Liver (tissue), 9 donors: Measurements from ENCODE around the gene TRIP6. TPM values are rescaled to one million over a fixed set of nuclear protein-coding genes. Genes with fewer than 3 reads are reported as not detected.

Experiments used
- DNase-seq: peaks from one replicate; pipeline ENCODE4 v3.0.0-alpha.2; 2017; ENCODE audit warnings: low spot score
- H3K27ac ChIP-seq, 2 donors: one replicate each; pipeline ENCODE4 v1.7.0; 2013; ENCODE audit warnings: inconsistent platforms in 2 of 2, low read length in 2 of 2, control low read depth in 1 of 2, low read depth in 1 of 2, mild to moderate bottlenecking in 1 of 2
- H3K27me3 ChIP-seq, 4 donors: one replicate each; pipeline versions ENCODE4 v1.6.1 to v1.7.0; 2013; ENCODE audit warnings: low read length in 3 of 4, inconsistent platforms in 1 of 4, mild to moderate bottlenecking in 1 of 4, moderate library complexity in 1 of 4; ENCODE audit not compliant: control insufficient read depth in 4 of 4, insufficient read depth in 4 of 4
- H3K36me3 ChIP-seq, 4 donors: one replicate each; pipeline versions ENCODE4 v1.6.1 to v1.7.0; 2013; ENCODE audit warnings: low read length in 3 of 4, mild to moderate bottlenecking in 3 of 4, low read depth in 1 of 4, moderate library complexity in 1 of 4; ENCODE audit not compliant: control insufficient read depth in 4 of 4, insufficient read depth in 3 of 4
- H3K4me1 ChIP-seq, 4 donors: one replicate each; pipeline versions ENCODE4 v1.6.1 to v1.7.0; 2013; ENCODE audit warnings: low read length in 3 of 4, mild to moderate bottlenecking in 3 of 4, moderate library complexity in 1 of 4; ENCODE audit not compliant: control insufficient read depth in 4 of 4, insufficient read depth in 4 of 4
- H3K4me3 ChIP-seq, 3 donors: one replicate each; pipeline versions ENCODE4 v1.6.1 to v1.7.0; 2013; ENCODE audit warnings: low read length in 3 of 3, control low read depth in 1 of 3, low read depth in 1 of 3, mild to moderate bottlenecking in 1 of 3
- H3K9ac ChIP-seq, 2 donors: one replicate each; pipeline ENCODE4 v1.7.0; 2013; ENCODE audit warnings: low read length in 2 of 2, mild to moderate bottlenecking in 2 of 2, moderate library complexity in 2 of 2, control low read depth in 1 of 2, low read depth in 1 of 2
- H3K9me3 ChIP-seq, 4 donors: one replicate each; pipeline versions ENCODE4 v1.6.1 to v1.7.0; 2013; ENCODE audit warnings: low read length in 3 of 4; ENCODE audit not compliant: control insufficient read depth in 4 of 4
- ATF3 ChIP-seq: IDR thresholded peaks from 2 replicates; pipeline ENCODE4 v1.6.1; 2016; ENCODE audit warnings: antibody characterized with exemption
- EGR1 ChIP-seq, 2 donors: IDR thresholded peaks; 2 replicates each; pipeline ENCODE4 v1.6.1; 2016 to 2018; ENCODE audit warnings: antibody characterized with exemption in 2 of 2, low read depth in 2 of 2
- FOXA1 ChIP-seq: IDR thresholded peaks from 2 replicates; pipeline ENCODE4 v1.6.1; 2016; ENCODE audit warnings: antibody characterized with exemption
- FOXA2 ChIP-seq: IDR thresholded peaks from 2 replicates; pipeline ENCODE4 v1.6.1; 2016; ENCODE audit warnings: antibody characterized with exemption
- GABPA ChIP-seq, 2 donors: IDR thresholded peaks in 1 of 2; conservative IDR thresholded peaks in 1 of 2; 2 replicates each; pipeline ENCODE4 v1.6.1; 2016; ENCODE audit warnings: antibody characterized with exemption in 2 of 2, mild to moderate bottlenecking in 1 of 2, moderate library complexity in 1 of 2
- HNF4A ChIP-seq, 2 donors: conservative IDR thresholded peaks; 2 replicates each; pipeline ENCODE4 v1.6.1; 2016; ENCODE audit warnings: antibody characterized with exemption in 2 of 2, mild to moderate bottlenecking in 2 of 2
- HNF4G ChIP-seq: IDR thresholded peaks from 2 replicates; pipeline ENCODE4 v1.6.1; 2016; ENCODE audit warnings: antibody characterized with exemption
- JUND ChIP-seq, 2 donors: IDR thresholded peaks; 2 replicates each; pipeline ENCODE4 v1.6.1; 2016; ENCODE audit warnings: antibody characterized with exemption in 2 of 2
- NR2F2 ChIP-seq: IDR thresholded peaks from 2 replicates; pipeline ENCODE4 v1.6.1; 2016; ENCODE audit warnings: antibody characterized with exemption
- RAD21 ChIP-seq, 2 donors: IDR thresholded peaks; 2 replicates each; pipeline ENCODE4 v1.6.1; 2016; ENCODE audit warnings: antibody characterized with exemption in 2 of 2, mild to moderate bottlenecking in 2 of 2
- RXRA ChIP-seq, 2 donors: IDR thresholded peaks; 2 replicates each; pipeline ENCODE4 v1.6.1; 2017 to 2018; ENCODE audit warnings: antibody characterized with exemption in 2 of 2, mild to moderate bottlenecking in 1 of 2
- SP1 ChIP-seq: IDR thresholded peaks from 2 replicates; pipeline ENCODE4 v1.6.1; 2018; ENCODE audit warnings: antibody characterized with exemption, mild to moderate bottlenecking
- TAF1 ChIP-seq: conservative IDR thresholded peaks from 2 replicates; pipeline ENCODE4 v1.6.1; 2016; ENCODE audit warnings: antibody characterized with exemption, mild to moderate bottlenecking
- YY1 ChIP-seq: IDR thresholded peaks from 2 replicates; pipeline ENCODE4 v1.6.1; 2016; ENCODE audit warnings: antibody characterized with exemption, mild to moderate bottlenecking
- whole genome bisulfite sequencing: extraction: QIAGEN DNeasy Blood & Tissue Kit; methylation state at CpG from one replicate; pipeline ENCODE4 v1.1.7; 2013; 5-methylcytosine and 5-hydroxymethylcytosine counted together
- polyA plus RNA-seq, 2 donors: library from polyadenylated mRNA; stranded (reverse) in 1 of 2; unstranded in 1 of 2; fragments of 200-250 nt in 1 of 2; fragments of >200 nt in 1 of 2; fragmentation: Nextera tagmentation in 1 of 2; extraction: Ambion mirVana in 1 of 2; gene quantifications; one replicate each; pipeline versions ENCODE4 v1.2.1 to v1.2.3, GENCODE V29; 2013 to 2015
- total RNA-seq, 2 donors: library from RNA; depleted of rRNA; stranded (reverse); fragments of >200 nt; gene quantifications; one replicate each; pipeline ENCODE4 v1.2.3, GENCODE V29; 2014
- TF ChIP-seq, protein P1 (sequence below): IDR thresholded peaks from 2 replicates; pipeline ENCODE4 v1.6.1; 2016; ENCODE audit warnings: antibody characterized with exemption, mild to moderate bottlenecking
- TF ChIP-seq, protein P2 (sequence below): IDR thresholded peaks from 2 replicates; pipeline ENCODE4 v1.6.1; 2016; ENCODE audit warnings: antibody characterized with exemption
- TF ChIP-seq, protein P3 (sequence below): fragments of 150-350 bp; IDR thresholded peaks from 2 replicates; pipeline ENCODE4 v1.5.1; 2017; ENCODE audit warnings: improper control_type of control experiment, low read depth, low read length; ENCODE audit not compliant: missing input control
- TF ChIP-seq, protein P4 (sequence below): IDR thresholded peaks from 2 replicates; pipeline ENCODE4 v1.6.1; 2016; ENCODE audit warnings: antibody characterized with exemption
- donor health status: healthy.
- donor health status: healthy.
- donor health status: healthy.
- donor health status: healthy.
- donor health status: healthy.

Gene TRIP6
- total and polyA plus RNA-seq, 4 donors: 14.6 to 30.7 (median 18.1) TPM

DNA sequence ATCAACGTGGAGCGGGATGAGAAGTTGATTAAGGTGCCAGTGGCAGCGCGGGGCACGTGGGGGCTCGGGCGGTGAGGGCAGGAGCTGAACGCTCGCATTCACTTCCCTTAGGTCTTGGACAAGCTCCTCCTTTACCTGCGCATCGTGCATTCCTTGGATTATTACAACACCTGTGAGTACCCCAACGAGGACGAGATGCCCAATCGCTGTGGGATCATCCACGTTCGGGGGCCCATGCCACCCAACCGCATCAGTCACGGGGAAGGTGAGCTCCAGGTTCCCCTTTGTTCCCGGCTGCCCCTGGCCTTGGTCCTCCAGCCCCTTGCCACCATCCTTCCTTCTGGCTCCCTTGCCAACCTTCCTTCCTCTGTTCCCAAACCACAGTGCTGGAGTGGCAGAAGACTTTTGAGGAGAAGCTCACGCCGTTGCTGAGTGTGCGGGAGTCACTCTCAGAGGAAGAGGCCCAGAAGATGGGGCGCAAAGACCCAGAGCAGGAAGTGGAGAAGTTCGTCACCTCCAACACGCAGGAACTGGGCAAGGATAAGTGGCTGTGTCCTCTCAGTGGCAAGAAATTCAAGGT is 19.8 kb downstream of the TRIP6 start:
- Histone ChIP-seq H3K27ac (peak overlapping the region in 1 of 2 donors; percentile 7), H3K4me3 (no peak overlapping the region), H3K36me3 (peaks cover 22 to 58% (median 48%) of the 10 kb centered on the region in 4 donors), H3K27me3 (no peaks in the 10 kb centered on the region), H3K9me3 (no peaks in the 10 kb centered on the region), H3K9ac (no peak overlapping the region), H3K4me1 (peaks cover 16 to 35% (median 26%) of the 10 kb centered on the region in 4 donors)
- TF ChIP-seq, protein P1, sequence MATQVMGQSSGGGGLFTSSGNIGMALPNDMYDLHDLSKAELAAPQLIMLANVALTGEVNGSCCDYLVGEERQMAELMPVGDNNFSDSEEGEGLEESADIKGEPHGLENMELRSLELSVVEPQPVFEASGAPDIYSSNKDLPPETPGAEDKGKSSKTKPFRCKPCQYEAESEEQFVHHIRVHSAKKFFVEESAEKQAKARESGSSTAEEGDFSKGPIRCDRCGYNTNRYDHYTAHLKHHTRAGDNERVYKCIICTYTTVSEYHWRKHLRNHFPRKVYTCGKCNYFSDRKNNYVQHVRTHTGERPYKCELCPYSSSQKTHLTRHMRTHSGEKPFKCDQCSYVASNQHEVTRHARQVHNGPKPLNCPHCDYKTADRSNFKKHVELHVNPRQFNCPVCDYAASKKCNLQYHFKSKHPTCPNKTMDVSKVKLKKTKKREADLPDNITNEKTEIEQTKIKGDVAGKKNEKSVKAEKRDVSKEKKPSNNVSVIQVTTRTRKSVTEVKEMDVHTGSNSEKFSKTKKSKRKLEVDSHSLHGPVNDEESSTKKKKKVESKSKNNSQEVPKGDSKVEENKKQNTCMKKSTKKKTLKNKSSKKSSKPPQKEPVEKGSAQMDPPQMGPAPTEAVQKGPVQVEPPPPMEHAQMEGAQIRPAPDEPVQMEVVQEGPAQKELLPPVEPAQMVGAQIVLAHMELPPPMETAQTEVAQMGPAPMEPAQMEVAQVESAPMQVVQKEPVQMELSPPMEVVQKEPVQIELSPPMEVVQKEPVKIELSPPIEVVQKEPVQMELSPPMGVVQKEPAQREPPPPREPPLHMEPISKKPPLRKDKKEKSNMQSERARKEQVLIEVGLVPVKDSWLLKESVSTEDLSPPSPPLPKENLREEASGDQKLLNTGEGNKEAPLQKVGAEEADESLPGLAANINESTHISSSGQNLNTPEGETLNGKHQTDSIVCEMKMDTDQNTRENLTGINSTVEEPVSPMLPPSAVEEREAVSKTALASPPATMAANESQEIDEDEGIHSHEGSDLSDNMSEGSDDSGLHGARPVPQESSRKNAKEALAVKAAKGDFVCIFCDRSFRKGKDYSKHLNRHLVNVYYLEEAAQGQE: no peak
- TF ChIP-seq NR2F2 (no peak), YY1 (no peak), RXRA (IDR thresholded peaks at IDR 0.05) (no peak), RAD21 (IDR thresholded peaks at IDR 0.05) (no peak), ATF3 (no peak), HNF4A (conservative IDR thresholded peaks at IDR 0.05) (no peak), FOXA2 (no peak), HNF4G (no peak), EGR1 (IDR thresholded peaks at IDR 0.05; ENCODE audit: low read depth in 2 of 2) (no peak)
- TF ChIP-seq, protein P2, sequence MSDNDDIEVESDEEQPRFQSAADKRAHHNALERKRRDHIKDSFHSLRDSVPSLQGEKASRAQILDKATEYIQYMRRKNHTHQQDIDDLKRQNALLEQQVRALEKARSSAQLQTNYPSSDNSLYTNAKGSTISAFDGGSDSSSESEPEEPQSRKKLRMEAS: no peak
- TF ChIP-seq, protein P3, sequence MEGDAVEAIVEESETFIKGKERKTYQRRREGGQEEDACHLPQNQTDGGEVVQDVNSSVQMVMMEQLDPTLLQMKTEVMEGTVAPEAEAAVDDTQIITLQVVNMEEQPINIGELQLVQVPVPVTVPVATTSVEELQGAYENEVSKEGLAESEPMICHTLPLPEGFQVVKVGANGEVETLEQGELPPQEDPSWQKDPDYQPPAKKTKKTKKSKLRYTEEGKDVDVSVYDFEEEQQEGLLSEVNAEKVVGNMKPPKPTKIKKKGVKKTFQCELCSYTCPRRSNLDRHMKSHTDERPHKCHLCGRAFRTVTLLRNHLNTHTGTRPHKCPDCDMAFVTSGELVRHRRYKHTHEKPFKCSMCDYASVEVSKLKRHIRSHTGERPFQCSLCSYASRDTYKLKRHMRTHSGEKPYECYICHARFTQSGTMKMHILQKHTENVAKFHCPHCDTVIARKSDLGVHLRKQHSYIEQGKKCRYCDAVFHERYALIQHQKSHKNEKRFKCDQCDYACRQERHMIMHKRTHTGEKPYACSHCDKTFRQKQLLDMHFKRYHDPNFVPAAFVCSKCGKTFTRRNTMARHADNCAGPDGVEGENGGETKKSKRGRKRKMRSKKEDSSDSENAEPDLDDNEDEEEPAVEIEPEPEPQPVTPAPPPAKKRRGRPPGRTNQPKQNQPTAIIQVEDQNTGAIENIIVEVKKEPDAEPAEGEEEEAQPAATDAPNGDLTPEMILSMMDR: no peak
- no peak for DNase-seq
- WGBS: 84% methylated on average over 25 of the region's 25 CpGs

DNA sequence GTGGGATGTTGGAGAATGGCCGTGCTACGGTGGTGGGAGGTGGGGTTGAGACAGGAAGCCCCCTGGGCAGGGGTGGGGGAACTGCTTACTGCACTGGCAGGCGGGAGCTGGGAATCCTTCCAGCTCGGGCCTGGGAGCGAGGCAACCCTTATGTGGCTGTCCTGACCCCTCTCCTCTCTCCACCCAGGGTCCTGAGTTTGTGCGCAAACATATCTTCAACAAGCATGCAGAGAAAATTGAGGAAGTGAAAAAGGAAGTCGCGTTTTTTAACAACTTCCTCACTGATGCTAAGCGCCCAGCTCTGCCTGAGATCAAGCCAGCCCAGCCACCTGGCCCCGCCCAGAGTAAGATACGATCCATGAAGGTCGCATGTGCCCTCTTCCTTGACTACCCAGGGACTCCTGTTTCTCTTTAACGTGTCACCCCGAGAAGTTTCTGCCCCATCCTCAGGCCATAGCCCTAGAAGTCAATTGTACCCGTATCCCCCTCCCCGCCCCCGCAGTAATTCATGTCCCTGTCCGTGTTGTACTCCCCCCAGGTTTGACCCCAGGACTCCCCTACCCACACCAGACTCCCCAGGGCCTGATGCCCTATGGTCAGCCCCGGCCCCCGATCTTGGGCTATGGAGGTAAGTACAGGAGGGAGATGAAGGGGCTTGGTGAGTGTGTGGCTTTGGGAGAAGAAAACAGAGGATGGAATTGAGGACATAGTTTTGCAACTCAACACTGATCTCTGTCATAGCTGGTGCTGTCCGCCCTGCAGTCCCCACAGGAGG is 20.5 kb downstream of the TRIP6 start:
- DNase-seq: no peak
- Histone ChIP-seq H3K27ac (peak overlapping the region in 1 of 2 donors; percentile 7), H3K4me1 (peaks cover 16 to 35% (median 26%) of the 10 kb centered on the region in 4 donors), H3K9me3 (no peaks in the 10 kb centered on the region), H3K27me3 (no peaks in the 10 kb centered on the region), H3K36me3 (peaks cover 18 to 52% (median 44%) of the 10 kb centered on the region in 4 donors), H3K4me3 (no peak overlapping the region), H3K9ac (no peak overlapping the region)
- 72% methylated on average over 21 of the region's 21 CpGs for WGBS
- no peak for TF ChIP-seq EGR1 (IDR thresholded peaks at IDR 0.05; ENCODE audit: low read depth in 2 of 2)
- no peak for TF ChIP-seq NR2F2
- TF ChIP-seq HNF4G: no peak
- TF ChIP-seq, protein P4, sequence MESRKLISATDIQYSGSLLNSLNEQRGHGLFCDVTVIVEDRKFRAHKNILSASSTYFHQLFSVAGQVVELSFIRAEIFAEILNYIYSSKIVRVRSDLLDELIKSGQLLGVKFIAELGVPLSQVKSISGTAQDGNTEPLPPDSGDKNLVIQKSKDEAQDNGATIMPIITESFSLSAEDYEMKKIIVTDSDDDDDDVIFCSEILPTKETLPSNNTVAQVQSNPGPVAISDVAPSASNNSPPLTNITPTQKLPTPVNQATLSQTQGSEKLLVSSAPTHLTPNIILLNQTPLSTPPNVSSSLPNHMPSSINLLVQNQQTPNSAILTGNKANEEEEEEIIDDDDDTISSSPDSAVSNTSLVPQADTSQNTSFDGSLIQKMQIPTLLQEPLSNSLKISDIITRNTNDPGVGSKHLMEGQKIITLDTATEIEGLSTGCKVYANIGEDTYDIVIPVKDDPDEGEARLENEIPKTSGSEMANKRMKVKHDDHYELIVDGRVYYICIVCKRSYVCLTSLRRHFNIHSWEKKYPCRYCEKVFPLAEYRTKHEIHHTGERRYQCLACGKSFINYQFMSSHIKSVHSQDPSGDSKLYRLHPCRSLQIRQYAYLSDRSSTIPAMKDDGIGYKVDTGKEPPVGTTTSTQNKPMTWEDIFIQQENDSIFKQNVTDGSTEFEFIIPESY: no peak
- TF ChIP-seq RXRA (IDR thresholded peaks at IDR 0.05): no peak
- no peak for TF ChIP-seq GABPA (IDR thresholded peaks at IDR 0.05 in 1 of 2, conservative IDR thresholded peaks at IDR 0.05 in 1 of 2)
- no peak for TF ChIP-seq TAF1
- TF ChIP-seq, protein P1: no peak
- no peak for TF ChIP-seq JUND (IDR thresholded peaks at IDR 0.05)
- TF ChIP-seq ATF3: no peak
- TF ChIP-seq RAD21 (IDR thresholded peaks at IDR 0.05): no peak
- TF ChIP-seq YY1: no peak
- no peak for TF ChIP-seq FOXA2
- no peak for TF ChIP-seq SP1
- no peak for TF ChIP-seq FOXA1
- no peak for TF ChIP-seq HNF4A (conservative IDR thresholded peaks at IDR 0.05)
